HG03139 (cell line): ENCODE results near the gene MYL6.

Experiments
- ATAC-seq: cut with Tn5 transposase; IDR thresholded peaks from one replicate; pipeline ENCODE4 v1.9.1; 2021; ENCODE audit not compliant: unreplicated experiment

Gene MYL6

DNA sequence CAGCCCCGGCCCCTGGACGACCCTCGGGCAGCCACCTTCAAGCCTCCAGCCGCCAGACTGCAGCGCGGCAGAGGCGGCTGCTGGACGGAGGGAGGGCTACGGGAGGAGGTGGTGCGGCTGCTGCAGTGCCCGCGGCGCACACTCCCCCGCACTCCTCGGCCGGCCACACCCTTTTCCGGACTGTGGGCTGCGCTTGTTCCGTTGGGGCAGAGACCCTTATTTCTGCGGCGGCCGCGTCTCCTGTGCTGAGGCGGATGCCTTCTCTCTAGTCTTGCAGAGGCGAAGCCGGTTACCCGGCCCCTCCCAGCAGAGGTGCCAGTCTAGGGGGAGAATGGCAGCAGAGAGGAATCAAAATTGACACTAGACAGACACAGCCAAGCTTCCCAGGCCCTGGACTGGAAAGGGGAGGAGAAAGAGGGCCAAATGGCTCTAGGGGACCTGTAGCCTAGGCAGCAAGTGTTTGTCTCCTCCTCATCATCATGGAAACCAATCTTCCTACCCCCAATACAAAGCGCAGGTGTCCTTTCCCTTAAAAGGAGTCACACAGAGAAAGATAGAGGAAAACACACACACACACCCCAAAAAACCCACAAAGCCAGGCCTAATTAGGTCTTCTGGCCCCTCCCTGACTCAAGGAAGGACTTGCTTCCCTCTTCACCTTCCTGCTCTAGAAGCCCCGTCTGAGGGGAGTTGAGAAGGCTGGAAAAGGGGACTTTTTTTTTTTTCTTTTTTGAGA is 28.8 kb upstream of the MYL6 start:
- ATAC-seq, result no peak

DNA sequence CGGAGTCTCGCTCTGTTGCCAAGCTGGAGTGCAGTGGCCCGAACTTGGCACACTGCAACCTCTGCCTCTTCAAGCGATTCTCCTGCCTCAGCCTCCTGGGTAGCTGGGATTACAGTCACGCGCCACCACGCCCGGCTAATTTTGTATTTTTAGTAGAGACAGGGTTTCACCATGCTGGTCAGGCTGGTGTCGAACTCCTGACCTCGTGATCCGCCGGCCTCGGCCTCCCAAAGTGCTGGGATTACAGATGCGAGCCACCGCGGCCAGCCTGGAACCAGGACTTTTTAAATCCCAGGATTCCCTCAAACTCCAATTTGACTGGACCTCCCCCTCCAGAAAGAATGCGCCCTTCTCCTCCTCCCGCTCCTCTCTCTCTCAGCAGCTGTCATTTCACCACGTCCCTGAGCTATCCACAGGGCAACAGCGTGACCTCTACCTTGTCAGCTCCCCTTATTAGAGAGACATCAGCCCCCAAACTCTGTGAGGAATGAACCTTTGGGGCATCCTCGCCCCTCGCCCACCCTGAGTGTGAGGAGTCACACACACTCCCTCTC is 28.1 kb upstream of the MYL6 start:
- no peak for ATAC-seq

DNA sequence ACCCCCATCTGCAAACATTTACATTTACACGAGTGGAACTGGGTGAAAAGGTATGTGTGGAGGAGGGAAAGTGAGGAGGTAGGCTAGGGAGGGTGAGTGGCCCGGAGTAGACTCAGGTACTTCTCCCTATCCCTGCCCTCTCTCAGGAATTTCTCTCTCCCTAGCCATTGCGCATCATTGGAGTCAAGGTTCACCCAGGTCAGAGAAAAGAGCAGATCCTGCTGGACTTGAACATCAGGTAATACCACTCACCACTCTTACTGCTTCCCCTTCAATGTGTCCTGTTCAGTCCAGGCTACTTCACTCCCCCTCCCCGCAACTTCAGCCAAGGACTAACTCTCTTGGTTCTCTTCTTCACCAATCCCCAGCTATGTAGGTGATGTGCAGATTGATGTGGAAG is 27.3 kb upstream of the MYL6 start:
- ATAC-seq, result no peak

GRCh38 chr12:56134897-56135296 is 23.3 kb upstream of the MYL6 start:
- ATAC-seq, result no peak

DNA sequence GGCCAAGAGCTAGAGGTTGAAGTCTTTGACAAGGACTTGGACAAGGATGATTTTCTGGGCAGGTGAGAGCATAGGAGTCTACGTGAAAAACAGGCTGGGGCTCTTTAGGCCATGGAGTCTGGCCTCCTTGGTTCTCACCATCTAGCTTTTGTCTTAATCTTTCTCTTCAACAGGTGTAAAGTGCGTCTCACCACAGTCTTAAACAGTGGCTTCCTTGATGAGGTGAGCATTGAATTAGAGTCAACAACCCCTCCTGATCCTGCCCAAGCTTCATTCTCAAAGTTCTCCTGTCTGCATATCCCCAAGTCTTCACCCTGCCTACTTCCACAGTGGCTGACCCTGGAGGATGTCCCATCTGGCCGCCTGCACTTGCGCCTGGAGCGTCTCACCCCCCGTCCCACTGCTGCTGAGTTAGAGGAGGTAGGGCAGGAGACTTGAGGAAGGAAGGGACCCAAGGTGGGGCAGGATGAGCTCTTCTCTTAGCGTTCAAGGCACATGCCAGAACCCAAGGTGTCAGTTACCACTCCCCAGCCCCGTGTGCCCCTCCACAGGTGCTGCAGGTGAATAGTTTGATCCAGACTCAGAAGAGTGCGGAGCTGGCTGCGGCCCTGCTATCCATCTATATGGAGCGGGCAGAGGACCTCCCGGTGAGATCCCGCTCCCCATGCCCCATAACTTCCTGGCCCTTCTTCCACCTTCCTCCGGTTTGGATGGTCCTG is 20.1 kb upstream of the MYL6 start:
- no peak for ATAC-seq

- ATAC-seq, result no peak
Observed at GRCh38 chr12:56141946-56142784, 16.0 kb upstream of the MYL6 start.

- no peak for ATAC-seq
Observed at GRCh38 chr12:56143217-56143616, 14.9 kb upstream of the MYL6 start.

GRCh38 chr12:56143870-56144269 is 14.3 kb upstream of the MYL6 start:
- no peak for ATAC-seq

GRCh38 chr12:56145217-56145616 is 12.9 kb upstream of the MYL6 start:
- no peak for ATAC-seq

- ATAC-seq, result no peak
Observed at GRCh38 chr12:56146492-56147460, 11.4 kb upstream of the MYL6 start.

DNA sequence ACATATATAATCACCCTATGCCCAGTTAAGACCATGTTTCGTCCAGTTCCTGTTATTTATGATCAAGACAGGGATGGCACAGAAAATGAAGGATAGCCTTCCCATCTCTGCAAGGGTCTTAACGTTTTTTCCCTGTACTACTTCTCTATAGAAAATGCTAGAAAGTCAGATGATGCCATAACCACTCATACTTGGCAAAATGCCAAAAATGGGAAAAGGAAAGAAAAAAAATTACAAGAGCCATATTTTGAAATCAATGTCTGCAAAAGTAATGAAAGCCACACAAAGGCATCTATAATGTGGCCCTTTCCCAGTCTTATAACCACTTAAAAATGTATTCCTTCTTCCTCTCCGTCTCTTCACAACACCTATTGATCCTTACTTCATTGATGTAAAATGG is 7.6 kb upstream of the MYL6 start:
- no peak for ATAC-seq

GRCh38 chr12:56151672-56152131 is 6.5 kb upstream of the MYL6 start:
- peak; percentile 35 for ATAC-seq

- peak; percentile 86 for ATAC-seq
Observed at GRCh38 chr12:56152132-56152755, 5.9 kb upstream of the MYL6 start, which contains the start of gene MYL6B. Gene MYL6B (plus strand): TSS chr12:56152587. CDS start chr12:56153919, 1,332 bp downstream.

- ATAC-seq, result no peak
Observed at GRCh38 chr12:56152756-56153677, 5.1 kb upstream of the MYL6 start.

- ATAC-seq, result no peak
Observed at GRCh38 chr12:56153678-56154065, 4.5 kb upstream of the MYL6 start.

DNA sequence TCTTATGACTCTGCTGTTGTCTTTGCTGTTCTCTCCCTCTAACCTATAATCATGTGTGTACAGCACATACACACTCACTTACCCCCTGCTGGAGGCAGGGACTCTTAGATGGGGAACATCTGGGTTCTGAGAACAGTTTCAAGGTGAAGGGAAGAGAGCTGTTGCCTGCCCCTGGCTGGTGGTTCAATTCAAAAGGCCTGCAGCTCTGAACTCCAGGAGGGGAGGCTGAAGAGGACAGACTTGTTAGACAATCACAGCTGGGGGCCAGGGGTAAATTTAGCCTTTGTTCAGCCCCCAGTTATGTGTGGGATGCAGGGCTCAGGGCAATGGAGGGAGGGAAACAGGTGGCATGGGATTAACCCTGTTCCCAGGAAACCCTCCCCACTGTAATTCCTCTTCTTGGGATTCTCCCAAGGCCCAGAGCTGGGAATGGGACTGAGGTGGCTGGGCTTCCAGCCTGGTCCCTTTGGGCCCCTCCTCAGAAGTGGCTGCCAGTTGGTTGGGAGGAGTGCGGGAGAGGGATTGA is 3.9 kb upstream of the MYL6 start:
- no peak for ATAC-seq

GRCh38 chr12:56154818-56155217 is 3.3 kb upstream of the MYL6 start:
- ATAC-seq, result no peak

DNA sequence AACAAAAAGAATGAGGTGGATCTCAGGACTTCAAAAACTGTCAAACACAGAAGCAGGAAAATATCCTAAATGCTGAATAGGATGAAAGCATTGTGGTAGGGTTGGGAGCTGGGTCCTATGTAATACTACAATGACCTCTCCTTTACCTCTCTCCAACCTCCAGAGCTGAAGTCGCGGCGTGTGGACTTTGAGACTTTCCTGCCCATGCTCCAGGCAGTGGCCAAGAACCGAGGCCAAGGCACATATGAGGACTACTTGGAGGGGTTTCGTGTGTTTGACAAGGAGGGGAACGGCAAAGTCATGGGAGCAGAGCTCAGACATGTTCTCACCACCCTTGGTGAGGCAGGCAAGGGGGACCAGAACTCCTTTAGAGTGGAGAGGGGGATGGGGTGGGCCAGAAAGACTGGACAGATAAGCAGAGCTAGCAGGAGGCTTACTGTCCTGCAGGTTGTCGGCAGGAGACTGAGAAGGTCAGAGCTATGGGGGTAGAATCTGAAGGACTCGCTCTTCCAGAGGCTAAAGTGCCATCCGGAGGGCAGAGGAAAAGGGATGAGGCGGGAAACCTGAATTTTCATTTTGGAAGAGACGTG is 2.8 kb upstream of the MYL6 start:
- ATAC-seq, result no peak
